K562 (cell line): ENCODE results near the gene CNIH4. TPM values are rescaled to one million over a fixed set of nuclear protein-coding genes. Genes with fewer than 3 reads are reported as not detected.
A peak's percentile ranks its signal among the peaks of the same experiment; 100 is the strongest.

Experiments used
- BCLAF1 ChIP-seq, 2 experiments: fragments of 450-650 bp in 1 of 2; IDR thresholded peaks; 2 replicates each; pipeline ENCODE4 v1.6.1; 2011 to 2017; ENCODE audit warnings: low read depth in 2 of 2, antibody characterized with exemption in 1 of 2, borderline replicate concordance in 1 of 2, low read length in 1 of 2, mild to moderate bottlenecking in 1 of 2, mixed read lengths in 1 of 2; ENCODE audit not compliant: control insufficient read depth in 1 of 2
- CTCFL ChIP-seq: IDR thresholded peaks from 2 replicates; pipeline ENCODE4 v1.6.1; 2011; ENCODE audit warnings: borderline replicate concordance, low read depth, mild to moderate bottlenecking, moderate library complexity, low read length; ENCODE audit not compliant: insufficient read depth, poor library complexity, severe bottlenecking
- FUS ChIP-seq: fragments of 200-400 bp; formaldehyde crosslinking; optimal IDR thresholded peaks from 2 replicates; pipeline ENCODE3; 2017; ENCODE audit warnings: low read depth, low read length
- GABPB1 ChIP-seq: sonication (generic); formaldehyde crosslinking; IDR thresholded peaks from 2 replicates; pipeline ENCODE4 v1.8.0; 2022; ENCODE audit warnings: mild to moderate bottlenecking, missing genetic modification reagents
- HNRNPH1 ChIP-seq: fragments of 200-400 bp; formaldehyde crosslinking; optimal IDR thresholded peaks from 2 replicates; pipeline ENCODE3; 2017; ENCODE audit warnings: low read depth, mild to moderate bottlenecking, low read length, moderate library complexity
- MXI1 ChIP-seq: IDR thresholded peaks from 2 replicates; pipeline ENCODE4 v1.6.1; 2011; ENCODE audit warnings: low read depth, mild to moderate bottlenecking, improper control_type of control experiment, low read length
- ZNF318 ChIP-seq, 2 experiments: fragments of 450-650 bp; IDR thresholded peaks; 2 replicates each; pipeline ENCODE4 v1.6.1; 2016; ENCODE audit warnings: mild to moderate bottlenecking in 2 of 2, borderline replicate concordance in 1 of 2, low read depth in 1 of 2, moderate library complexity in 1 of 2
- ZNF431 ChIP-seq: sonication (generic); formaldehyde crosslinking; IDR thresholded peaks from 2 replicates; pipeline ENCODE4 v1.8.0; 2022; ENCODE audit warnings: mild to moderate bottlenecking, missing genetic modification reagents
- polyA plus RNA-seq, 8 experiments: library from polyadenylated mRNA; depleted of rRNA in 4 of 8; stranded (reverse) in 5 of 8; unstranded in 3 of 8; fragments of >200 nt; fragmentation: Nextera tagmentation in 2 of 8; fragmentation: Illumina TruSeq in 1 of 8; extraction: Ambion mirVana in 2 of 8; extraction: Trizol in 1 of 8; gene quantifications; 2 replicates each; pipeline versions ENCODE4 v1.2.1 to v1.2.3, GENCODE V29; 2011 to 2014; ENCODE audit warnings: inconsistent platforms in 1 of 8, missing spikeins in 1 of 8
- total RNA-seq, 7 experiments: library from RNA; depleted of rRNA in 6 of 7; stranded (reverse); fragments of >200 nt in 6 of 7; fragmentation: Illumina TruSeq in 2 of 7; extraction: Trizol in 2 of 7; gene quantifications; 2 replicates each; pipeline versions ENCODE4 v1.2.1 to v1.2.3, GENCODE V29; 2011 to 2021; ENCODE audit warnings: low replicate concordance in 1 of 7
- TF ChIP-seq, protein P1 (sequence below): sonication (generic); formaldehyde crosslinking; IDR thresholded peaks from 2 replicates; pipeline ENCODE4 v1.8.0; 2023; ENCODE audit warnings: mild to moderate bottlenecking, missing genetic modification reagents

Gene CNIH4
- total and polyA plus RNA-seq, 9 of the 15 experiments (the other 6 are each of a cell fraction or from before 2014, with no cell fraction given), result 41.3 to 266 (median 61.1) TPM

GRCh38 chr1:224329842-224330753 is 26.6 kb upstream of the CNIH4 start, which contains the start of gene NVL (continued):
- TF ChIP-seq MXI1, result peak; percentile 65; the same call in 1 of the 2 replicates
- no peak for TF ChIP-seq HNRNPH1
- peak; percentile 43; the same call in 1 of the 2 replicates for TF ChIP-seq ZNF431 (CRISPR knock-in tag)
- TF ChIP-seq ZNF318 (IDR thresholded peaks at IDR 0.05; ENCODE audit: borderline replicate concordance in 1 of 2, low read depth in 1 of 2), result 0 out of 4 replicates have a peak, but pooled peaks of 1 of the 2 experiments have one; percentile 29
- TF ChIP-seq, protein P1, sequence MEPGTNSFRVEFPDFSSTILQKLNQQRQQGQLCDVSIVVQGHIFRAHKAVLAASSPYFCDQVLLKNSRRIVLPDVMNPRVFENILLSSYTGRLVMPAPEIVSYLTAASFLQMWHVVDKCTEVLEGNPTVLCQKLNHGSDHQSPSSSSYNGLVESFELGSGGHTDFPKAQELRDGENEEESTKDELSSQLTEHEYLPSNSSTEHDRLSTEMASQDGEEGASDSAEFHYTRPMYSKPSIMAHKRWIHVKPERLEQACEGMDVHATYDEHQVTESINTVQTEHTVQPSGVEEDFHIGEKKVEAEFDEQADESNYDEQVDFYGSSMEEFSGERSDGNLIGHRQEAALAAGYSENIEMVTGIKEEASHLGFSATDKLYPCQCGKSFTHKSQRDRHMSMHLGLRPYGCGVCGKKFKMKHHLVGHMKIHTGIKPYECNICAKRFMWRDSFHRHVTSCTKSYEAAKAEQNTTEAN (CRISPR knock-in tag), result no peak
- TF ChIP-seq BCLAF1 (IDR thresholded peaks at IDR 0.05; ENCODE audit: borderline replicate concordance in 1 of 2, control insufficient read depth in 1 of 2, low read depth in 2 of 2, low read length in 1 of 2), result peak in 1 of 2 experiments; percentile 95; a peak in 2 of 4 replicates
- no peak for TF ChIP-seq FUS
- peak; percentile 92 for TF ChIP-seq GABPB1 (CRISPR knock-in tag)
- TF ChIP-seq CTCFL, result no peak
